MCF 10A (cell line): Measurements from ENCODE around the gene LRRC40. TPM values are rescaled to one million over a fixed set of nuclear protein-coding genes. Genes with fewer than 3 reads are reported as not detected.
A peak's percentile ranks its signal among the peaks of the same experiment; 100 is the strongest.

ENCODE experiments used
- Bru-seq: library from RNA; stranded (reverse); fragments of 400-500 nt; gene quantifications from one replicate; lab custom pipeline; 2021; lab: Mats Ljungman, UMichigan
- BruChase-seq, 2 experiments: library from RNA; stranded (reverse); fragments of 400-500 nt; gene quantifications; one replicate each; lab custom pipeline; 2021; lab: Mats Ljungman, UMichigan
- BruUV-seq: library from RNA; stranded (reverse); fragments of 400-500 nt; replicated peaks from 2 replicates; lab custom pipeline; 2021; lab: Mats Ljungman, UMichigan
- CTCF ChIA-PET: fragments of 300-600 bp; sonication (Branson Sonifier 250); formaldehyde crosslinking; extraction: SDS; loops from one replicate; lab custom pipeline; 2021; ENCODE audit warnings: antibody characterized with exemption, inconsistent platforms; lab: Yijun Ruan, JAX
- POLR2A ChIA-PET: fragments of 300-600, 350-650 bp; sonication (Branson Sonifier 250); formaldehyde crosslinking; extraction: SDS; loops from one replicate; lab custom pipeline; 2020; ENCODE audit warnings: antibody characterized with exemption, inconsistent platforms; lab: Yijun Ruan, JAX
- DNase-seq: peaks from one replicate; pipeline ENCODE4 v3.0.0-alpha.2; 2018; ENCODE audit not compliant: unreplicated experiment
- H3K27ac Mint-ChIP-seq: one replicate; pipeline ENCODE4 v1.8.0; 2022; ENCODE audit warnings: mild to moderate bottlenecking, low read depth, mixed read lengths; ENCODE audit not compliant: unreplicated experiment
- H3K27me3 Mint-ChIP-seq: one replicate; pipeline ENCODE4 v1.8.0; 2022; ENCODE audit warnings: mixed read lengths; ENCODE audit not compliant: insufficient read depth, unreplicated experiment
- H3K36me3 Mint-ChIP-seq: one replicate; pipeline ENCODE4 v1.8.0; 2022; ENCODE audit warnings: mild to moderate bottlenecking, moderate library complexity, mixed read lengths; ENCODE audit not compliant: insufficient read depth, unreplicated experiment
- H3K4me1 Mint-ChIP-seq: one replicate; pipeline ENCODE4 v1.8.0; 2022; ENCODE audit warnings: mixed read lengths; ENCODE audit not compliant: insufficient read depth, unreplicated experiment
- H3K4me3 Mint-ChIP-seq: one replicate; pipeline ENCODE4 v1.8.0; 2022; ENCODE audit warnings: mild to moderate bottlenecking, moderate library complexity, mixed read lengths; ENCODE audit not compliant: unreplicated experiment
- H3K9me3 Mint-ChIP-seq: one replicate; pipeline ENCODE4 v1.8.0; 2022; ENCODE audit warnings: mixed read lengths; ENCODE audit not compliant: unreplicated experiment
- intact Hi-C: fragments of 100-400 bp; cut with micrococcal nuclease; formaldehyde crosslinking; loops from 2 replicates; pipeline ENCODE4 v1.14.1; 2022
- long read RNA-seq: library from polyadenylated mRNA; stranded (forward); transcript quantifications from one replicate; pipeline ENCODE4 v2.0.0, GENCODE V29; 2022
- total RNA-seq: library from RNA; stranded (reverse); gene quantifications from 2 replicates; pipeline ENCODE4 v1.2.3, GENCODE V29; 2022
- TF ChIP-seq, protein P1 (sequence below): fragments of 200-600 bp; IDR thresholded peaks from one replicate; pipeline ENCODE4 v1.8.0; 2022; ENCODE audit warnings: antibody characterized with exemption, mild to moderate bottlenecking; ENCODE audit not compliant: unreplicated experiment

LRRC40 gene
- total RNA-seq: 14.7 and 14.9 TPM in 2 replicates
- percentile 71 among the genes with signal in this experiment for Bru-seq, nascent RNA
- percentile 70 among the genes with signal in this experiment for BruChase-seq, experiment 1, labeled RNA remaining after a 6-hour chase
- percentile 77 among the genes with signal in this experiment for BruChase-seq, experiment 2, labeled RNA remaining after a 2-hour chase
- long read RNA-seq, transcript LRRC40-201 (15 exons, 2,884 nt): major isoform, 54 of 68 reads
- long read RNA-seq, partial matches to known transcripts: 3 of 68 reads
- long read RNA-seq, other reads (novel, unspliced or antisense): 11 of 68 reads

- ChIA-PET POLR2A (interaction anchor here (0.8 to 11.5 kb wide), 10 partner anchors 12 to 875 kb away, joined by 3 to 193 read pairs (median 7); partner anchors contain the start of genes ANKRD13C, CTH, SRSF11 and ZRANB2), CTCF (interaction anchor here (0.8 to 2.4 kb wide), 4 partner anchors 8 to 205 kb away, joined by 3 to 11 read pairs (median 3); partner anchors contain the start of genes CTH and SRSF11)
- intact Hi-C loops: loop anchor here (5.0 kb wide), 1 partner anchor 147 kb away; the partner anchor contains the start of gene ANKRD13C
- peaks cover 23% of the 10 kb centered on the region for H3K36me3 Mint-ChIP-seq
- peak; percentile 94 for DNase-seq
- BruUV-seq: TSS peak; percentile 64
- peak within 1 kb of the TSS; percentile 98 for H3K27ac Mint-ChIP-seq
- H3K4me1 Mint-ChIP-seq: peaks cover 40% of the 10 kb centered on the region
- TF ChIP-seq, protein P1, sequence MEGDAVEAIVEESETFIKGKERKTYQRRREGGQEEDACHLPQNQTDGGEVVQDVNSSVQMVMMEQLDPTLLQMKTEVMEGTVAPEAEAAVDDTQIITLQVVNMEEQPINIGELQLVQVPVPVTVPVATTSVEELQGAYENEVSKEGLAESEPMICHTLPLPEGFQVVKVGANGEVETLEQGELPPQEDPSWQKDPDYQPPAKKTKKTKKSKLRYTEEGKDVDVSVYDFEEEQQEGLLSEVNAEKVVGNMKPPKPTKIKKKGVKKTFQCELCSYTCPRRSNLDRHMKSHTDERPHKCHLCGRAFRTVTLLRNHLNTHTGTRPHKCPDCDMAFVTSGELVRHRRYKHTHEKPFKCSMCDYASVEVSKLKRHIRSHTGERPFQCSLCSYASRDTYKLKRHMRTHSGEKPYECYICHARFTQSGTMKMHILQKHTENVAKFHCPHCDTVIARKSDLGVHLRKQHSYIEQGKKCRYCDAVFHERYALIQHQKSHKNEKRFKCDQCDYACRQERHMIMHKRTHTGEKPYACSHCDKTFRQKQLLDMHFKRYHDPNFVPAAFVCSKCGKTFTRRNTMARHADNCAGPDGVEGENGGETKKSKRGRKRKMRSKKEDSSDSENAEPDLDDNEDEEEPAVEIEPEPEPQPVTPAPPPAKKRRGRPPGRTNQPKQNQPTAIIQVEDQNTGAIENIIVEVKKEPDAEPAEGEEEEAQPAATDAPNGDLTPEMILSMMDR: no peak
- H3K27me3 Mint-ChIP-seq: no peaks in the 10 kb centered on the region
- H3K4me3 Mint-ChIP-seq: peak within 1 kb of the TSS; percentile 80
- no peaks in the 10 kb centered on the region for H3K9me3 Mint-ChIP-seq
These were observed at the start of gene LRRC40 for GRCh38 chr1:70205434-70206118. TSS of gene LRRC40 (minus strand) at chr1:70205579. CDS start at chr1:70205540, 39 bp downstream.

GRCh38 chr1:70248729-70249128 lies 43.4 kb upstream of the LRRC40 start:
- CTCF ChIA-PET: interaction anchor here (1.1 kb wide), 1 partner anchor 9 kb away, joined by 3 read pairs; no protein-coding TSS in a partner anchor
- intact Hi-C loops: no loop called here
- TF ChIP-seq, protein P1: no peak
- H3K9me3 Mint-ChIP-seq: no peaks in the 10 kb centered on the region
- H3K27me3 Mint-ChIP-seq: no peaks in the 10 kb centered on the region
- H3K4me1 Mint-ChIP-seq: peaks cover 10% of the 10 kb centered on the region
- DNase-seq: no peak
- H3K36me3 Mint-ChIP-seq: peaks cover 84% of the 10 kb centered on the region
- BruUV-seq: no TSS peak
- H3K4me3 Mint-ChIP-seq: no peak overlapping the region
- no peak overlapping the region for H3K27ac Mint-ChIP-seq
- POLR2A ChIA-PET: no interaction called here

GRCh38 chr1:70247768-70248167 lies 42.4 kb upstream of the LRRC40 start:
- Mint-ChIP-seq H3K4me3 (no peak overlapping the region), H3K27me3 (no peaks in the 10 kb centered on the region), H3K4me1 (peaks cover 10% of the 10 kb centered on the region), H3K9me3 (no peaks in the 10 kb centered on the region), H3K36me3 (peaks cover 94% of the 10 kb centered on the region), H3K27ac (no peak overlapping the region)
- BruUV-seq: no TSS peak
- intact Hi-C loops: no loop called here
- TF ChIP-seq, protein P1: no peak
- ChIA-PET CTCF (no interaction called here), POLR2A (no interaction called here)
- no peak for DNase-seq

- DNase-seq: no peak
- no peaks in the 10 kb centered on the region for H3K9me3 Mint-ChIP-seq
- ChIA-PET POLR2A (interaction anchor here (0.6 kb wide), 1 partner anchor 118 kb away, joined by 3 read pairs; no protein-coding TSS in a partner anchor), CTCF (no interaction called here)
- no TSS peak for BruUV-seq
- no peak overlapping the region for H3K4me3 Mint-ChIP-seq
- H3K27me3 Mint-ChIP-seq: no peaks in the 10 kb centered on the region
- intact Hi-C loops: no loop called here
- H3K27ac Mint-ChIP-seq: no peak overlapping the region
- TF ChIP-seq, protein P1: no peak
- peaks cover 99% of the 10 kb centered on the region for H3K36me3 Mint-ChIP-seq
- H3K4me1 Mint-ChIP-seq: peaks cover 10% of the 10 kb centered on the region
These were observed 41.7 kb upstream of the LRRC40 start for GRCh38 chr1:70247122-70247521.
